Activated naive CD4-positive, alpha-beta T cell (primary cell): ENCODE measurements around the gene FAM174C.
"Not testable (repeated sequence)": the region's sequence is repeated elsewhere in the genome, so short reads cannot be mapped to it uniquely, and the experiment has no call there.

Experiments
- DNase-seq, 4 experiments: peaks; one replicate each; lab custom pipeline; 2025; lab: John Stamatoyannopoulos, UW

The FAM174C gene

DNA sequence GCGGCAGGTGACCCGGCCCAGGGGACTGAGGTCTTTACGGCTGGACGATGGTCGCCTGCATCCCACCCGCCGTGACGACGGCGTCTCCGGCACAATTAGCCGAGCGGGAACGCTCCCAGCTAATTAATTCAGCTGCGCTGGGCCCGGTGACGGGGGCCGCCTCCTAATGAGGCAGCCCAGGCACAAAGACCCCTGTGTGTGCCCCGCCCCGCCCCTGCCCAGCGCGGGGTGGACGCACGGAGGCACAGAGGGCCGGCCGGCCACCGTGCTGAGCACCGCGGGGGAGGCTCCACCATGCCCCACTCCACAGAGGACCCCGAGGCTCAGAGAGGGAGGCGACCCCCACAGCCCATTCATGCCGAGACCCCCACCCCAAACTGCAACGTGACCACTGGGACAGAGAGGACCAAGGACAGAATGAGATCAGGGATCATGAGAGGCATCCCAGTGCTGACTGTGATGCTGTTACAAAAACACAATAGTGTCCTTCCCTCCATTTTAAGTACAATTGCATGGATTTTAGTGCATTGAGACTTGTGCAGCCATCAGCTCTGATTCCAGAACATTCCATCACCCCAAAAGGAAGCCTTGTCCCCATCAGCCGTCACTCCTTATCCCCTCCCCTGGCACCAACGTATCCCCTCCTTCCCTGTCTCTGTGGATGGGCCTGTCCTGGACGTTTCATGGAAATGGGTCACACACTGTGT, 27.4 kb downstream of the FAM174C start:
- DNase-seq = no peak

- no peak for DNase-seq
Observed at GRCh38 chr19:1304197-1304924, 29.0 kb downstream of the FAM174C start.

DNA sequence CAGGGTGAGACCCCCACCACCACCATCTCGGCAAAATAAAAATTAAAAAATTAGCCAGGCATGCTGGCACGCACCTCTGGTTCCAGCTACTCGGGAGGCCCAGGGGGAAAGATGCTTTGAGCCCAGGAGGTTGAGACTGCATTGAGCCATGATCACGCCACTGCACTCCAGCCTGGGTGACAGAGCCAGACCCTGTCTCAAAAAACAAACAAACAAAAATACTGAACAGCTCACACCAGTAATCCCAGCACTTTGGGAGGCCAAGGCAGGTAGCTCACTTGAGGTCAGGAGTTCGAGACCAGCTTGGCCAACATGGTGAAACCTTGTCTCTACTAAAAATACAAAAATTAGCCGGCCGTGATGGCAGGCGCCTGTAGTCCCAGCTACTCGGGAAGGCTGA, 30.0 kb downstream of the FAM174C start:
- DNase-seq = not testable (repeated sequence)

DNA sequence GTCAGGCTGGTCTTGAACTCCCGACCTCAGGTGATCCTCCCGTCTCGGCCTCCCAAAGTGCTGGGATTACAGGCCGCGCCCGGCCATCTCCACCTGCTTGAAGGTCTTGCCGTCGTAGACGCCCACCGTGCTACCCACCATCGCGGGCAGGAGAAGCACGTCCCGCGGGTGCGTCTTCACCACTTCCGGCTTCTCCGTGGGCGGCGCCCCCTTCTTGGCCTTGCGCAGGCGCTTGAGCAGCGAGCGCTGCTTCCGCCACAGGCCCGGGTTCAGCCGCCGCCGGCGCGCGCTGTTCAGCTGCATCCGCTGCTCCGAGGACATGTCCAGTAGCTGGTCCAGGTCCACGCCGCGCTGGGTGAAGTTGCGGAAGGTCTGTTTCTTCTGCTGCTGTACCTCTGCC, 32.0 kb downstream of the FAM174C start:
- DNase-seq = no peak

- no peak for DNase-seq
Observed at GRCh38 chr19:1307755-1308303, 32.5 kb downstream of the FAM174C start.

DNA sequence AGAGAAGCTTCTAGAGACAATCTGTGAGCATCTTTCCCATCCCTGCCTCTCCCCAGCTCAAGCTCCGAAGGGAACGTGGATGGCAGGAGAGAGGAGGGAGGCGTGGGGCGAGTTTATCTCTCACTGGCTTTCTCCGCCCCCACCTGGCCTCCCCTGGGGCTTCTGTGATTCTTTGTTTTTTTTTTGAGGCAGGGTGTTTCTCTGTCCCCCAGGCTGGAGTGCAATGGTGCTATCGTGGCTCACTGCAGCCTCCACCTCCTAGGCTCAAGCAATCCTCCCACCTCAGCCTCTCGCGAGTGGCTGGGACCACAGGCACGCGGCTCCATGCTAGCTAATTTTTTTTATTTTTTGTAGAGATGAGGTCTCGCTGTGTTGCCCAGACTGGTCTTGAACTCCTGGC, 33.4 kb downstream of the FAM174C start:
- DNase-seq = no peak

DNA sequence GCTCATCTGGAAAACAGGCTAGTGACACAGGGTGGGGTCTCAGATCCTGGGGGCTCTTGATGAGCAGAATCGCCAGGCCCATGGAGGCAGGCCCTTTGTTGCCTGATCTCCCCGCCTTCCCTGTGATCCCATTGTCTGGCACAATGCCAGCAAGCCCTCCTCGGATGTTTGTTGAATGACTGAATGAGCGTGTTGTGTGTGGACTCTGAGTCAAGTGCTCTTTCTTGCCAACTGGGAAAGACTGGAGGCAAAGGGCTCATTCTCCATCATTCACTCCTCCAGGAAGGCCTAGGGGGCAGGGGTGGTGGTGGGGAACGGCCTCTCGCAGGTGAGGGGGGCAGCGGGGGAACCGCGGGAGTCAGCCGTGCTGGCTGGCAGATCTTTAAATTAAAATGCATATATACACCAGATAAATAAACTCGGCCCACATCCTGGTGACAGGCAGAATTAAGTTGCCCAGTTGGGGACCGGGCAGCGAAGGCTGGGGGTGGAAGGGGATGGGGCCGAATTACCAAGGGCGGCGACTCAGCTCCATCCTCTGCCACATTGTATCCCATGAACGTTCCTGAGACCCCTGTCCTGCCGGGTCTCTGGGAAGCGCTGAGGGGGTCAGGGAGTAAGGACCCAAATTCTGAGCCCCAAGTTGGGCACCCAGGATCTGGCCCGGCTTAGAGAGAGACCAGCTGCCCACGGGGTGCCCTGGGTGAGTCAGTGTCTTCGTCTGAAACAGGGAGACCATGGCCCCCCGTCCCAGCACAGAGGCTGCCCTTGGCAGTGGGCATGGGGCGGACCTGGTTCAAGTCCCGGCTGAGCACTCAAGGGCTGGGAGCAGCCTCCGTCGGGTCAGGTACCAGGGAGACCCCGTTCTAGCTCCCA, 34.9 kb downstream of the FAM174C start:
- DNase-seq = no peak

DNA sequence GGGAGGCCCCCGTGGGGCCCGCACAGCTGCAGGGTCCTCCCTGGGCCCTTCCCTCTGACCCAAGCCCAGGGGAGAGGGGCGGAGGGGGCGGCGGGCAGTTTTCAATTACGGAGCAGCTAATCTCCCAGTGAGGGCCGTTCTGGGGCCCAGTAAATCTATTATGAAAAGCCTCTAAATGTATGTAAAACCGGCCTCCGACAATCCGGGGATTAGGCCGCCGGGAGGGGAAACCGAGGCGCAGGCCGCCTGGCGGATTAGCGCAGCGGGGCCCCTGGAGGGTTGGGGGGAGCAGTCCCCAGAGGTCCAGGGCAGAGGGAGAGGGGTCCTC, 35.5 kb downstream of the FAM174C start:
- no peak for DNase-seq

DNA sequence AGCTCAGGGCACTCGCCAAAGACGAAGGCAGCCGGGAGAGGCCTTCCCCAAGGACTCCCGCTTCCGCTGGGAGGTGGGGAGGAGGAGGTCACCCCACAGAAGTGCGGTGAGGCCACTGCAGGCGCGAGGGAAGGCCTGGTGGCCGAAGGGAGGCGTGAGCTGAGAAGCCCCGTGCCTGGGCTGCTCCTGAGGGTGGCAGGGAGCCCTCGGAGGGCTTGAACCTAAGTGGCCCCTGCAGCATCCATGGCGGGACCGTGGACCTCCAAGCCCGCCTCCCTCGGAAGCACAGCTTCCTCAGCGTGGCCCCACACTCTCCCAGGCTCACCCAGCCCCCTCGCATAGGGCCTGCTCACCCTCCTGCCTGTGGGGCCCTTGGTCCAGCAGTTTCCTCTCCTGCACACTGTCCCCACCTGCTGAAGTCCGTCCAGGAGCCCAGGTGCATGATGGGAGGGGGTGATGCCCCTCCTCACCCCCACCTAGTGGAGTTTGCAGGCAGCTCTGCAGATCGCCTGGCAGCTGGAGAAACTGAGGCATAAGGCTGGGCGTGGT, 36.3 kb downstream of the FAM174C start:
- DNase-seq = no peak

DNA sequence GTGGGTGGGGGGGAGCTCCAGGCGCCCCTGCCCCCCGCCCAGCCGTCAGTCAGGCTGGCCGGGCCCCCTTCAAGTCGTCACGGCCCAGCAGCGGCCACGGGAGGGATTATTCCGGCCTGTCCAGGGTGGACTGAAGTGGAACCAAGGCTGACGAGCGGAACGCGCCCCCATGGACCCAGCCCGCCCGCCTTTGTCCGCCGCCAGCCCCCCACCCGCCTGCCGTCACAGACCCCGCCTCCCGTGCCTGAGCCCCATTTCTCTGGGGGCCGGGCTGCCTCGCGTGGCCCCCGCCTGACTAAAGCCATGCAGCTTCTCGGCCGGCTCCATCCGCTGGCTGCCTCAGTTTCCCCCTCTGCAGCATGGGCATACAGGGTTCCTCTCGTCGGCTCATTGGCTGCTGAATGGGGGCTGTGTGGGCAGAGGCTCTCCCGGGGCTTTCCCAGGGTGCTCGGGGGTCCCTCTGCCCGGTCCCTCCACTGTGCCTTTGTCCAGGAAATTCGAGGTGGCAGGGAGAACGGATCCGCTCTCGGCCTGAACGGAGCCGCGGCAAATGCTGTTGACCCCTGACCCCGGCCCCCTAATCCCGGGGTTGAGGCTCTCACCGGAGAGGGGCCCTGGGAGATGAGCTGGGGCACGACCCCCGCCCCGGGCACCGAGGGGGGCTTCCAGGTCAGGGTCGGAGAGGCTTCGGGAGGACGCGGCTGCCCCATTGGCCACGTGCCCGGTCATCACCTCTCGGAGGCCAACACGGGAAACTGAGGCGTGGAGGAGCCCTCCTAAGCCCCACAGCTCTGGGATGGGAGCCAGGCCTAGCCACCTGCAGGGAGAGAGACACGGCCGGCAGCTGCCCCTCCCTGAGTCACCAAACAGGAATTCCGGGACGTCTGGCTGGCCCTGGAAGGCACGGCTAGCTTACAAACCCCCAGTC, 37.7 kb downstream of the FAM174C start:
- no peak for DNase-seq

- no peak for DNase-seq
Observed at GRCh38 chr19:1313695-1314613, 38.6 kb downstream of the FAM174C start.

DNA sequence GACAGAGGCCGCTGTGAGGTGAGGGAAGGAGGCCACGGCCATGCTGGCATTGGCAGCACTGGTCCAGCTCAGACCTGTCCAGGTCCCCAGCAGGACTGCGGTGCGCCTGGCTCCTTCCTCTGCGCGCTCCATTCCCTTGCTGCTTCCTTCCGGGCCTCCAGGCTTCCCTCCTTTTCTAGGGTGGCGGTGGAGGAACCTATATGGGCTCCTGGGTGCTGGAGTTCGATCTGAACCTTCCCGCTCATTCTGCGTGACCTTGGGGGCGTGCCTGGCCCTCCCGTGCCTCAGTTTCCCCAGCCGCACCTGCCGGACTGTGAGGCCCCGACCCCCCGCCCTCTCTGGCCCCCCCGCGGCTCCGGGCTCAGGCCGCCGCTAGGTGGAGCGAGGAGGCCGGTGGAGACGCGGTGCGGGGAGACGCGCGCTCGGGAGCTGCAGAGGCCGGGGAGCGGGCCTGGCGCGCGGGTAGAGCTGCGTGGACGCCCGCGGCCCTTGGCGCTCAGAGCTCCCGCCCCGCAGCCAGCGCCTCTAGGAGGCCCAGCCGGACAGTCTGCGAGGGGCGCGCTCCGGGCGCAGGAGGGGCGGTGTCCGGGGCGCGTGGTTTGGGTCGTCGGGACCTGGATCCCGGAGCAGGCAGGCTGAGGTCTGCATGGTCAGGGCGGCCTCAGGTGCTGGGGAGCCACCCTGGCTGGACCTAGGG, 40.3 kb downstream of the FAM174C start:
- DNase-seq = peak in 1 of 4 experiments; percentile 20

DNA sequence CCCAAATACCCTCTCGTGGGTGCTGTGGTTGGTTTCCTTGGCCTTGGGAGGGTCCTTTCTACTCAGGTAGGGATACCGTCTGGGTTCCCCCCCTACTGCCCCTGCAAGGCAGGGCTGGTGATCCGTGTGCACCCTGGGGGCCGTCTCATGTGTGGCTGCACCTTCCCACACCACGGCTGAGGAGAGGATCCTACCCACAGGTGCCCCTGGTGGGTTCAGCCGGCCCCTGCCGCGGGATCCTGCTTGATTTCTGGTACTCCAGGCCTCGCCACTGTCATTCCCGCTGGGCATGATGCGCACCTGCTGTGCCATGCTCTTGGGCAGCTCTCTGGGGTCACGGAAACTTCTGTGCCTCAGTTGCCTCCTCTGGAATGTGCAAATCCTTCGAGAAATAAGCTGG, 41.1 kb downstream of the FAM174C start:
- DNase-seq = no peak

GRCh38 chr19:1317274-1318003, 42.1 kb downstream of the FAM174C start:
- DNase-seq = no peak

DNA sequence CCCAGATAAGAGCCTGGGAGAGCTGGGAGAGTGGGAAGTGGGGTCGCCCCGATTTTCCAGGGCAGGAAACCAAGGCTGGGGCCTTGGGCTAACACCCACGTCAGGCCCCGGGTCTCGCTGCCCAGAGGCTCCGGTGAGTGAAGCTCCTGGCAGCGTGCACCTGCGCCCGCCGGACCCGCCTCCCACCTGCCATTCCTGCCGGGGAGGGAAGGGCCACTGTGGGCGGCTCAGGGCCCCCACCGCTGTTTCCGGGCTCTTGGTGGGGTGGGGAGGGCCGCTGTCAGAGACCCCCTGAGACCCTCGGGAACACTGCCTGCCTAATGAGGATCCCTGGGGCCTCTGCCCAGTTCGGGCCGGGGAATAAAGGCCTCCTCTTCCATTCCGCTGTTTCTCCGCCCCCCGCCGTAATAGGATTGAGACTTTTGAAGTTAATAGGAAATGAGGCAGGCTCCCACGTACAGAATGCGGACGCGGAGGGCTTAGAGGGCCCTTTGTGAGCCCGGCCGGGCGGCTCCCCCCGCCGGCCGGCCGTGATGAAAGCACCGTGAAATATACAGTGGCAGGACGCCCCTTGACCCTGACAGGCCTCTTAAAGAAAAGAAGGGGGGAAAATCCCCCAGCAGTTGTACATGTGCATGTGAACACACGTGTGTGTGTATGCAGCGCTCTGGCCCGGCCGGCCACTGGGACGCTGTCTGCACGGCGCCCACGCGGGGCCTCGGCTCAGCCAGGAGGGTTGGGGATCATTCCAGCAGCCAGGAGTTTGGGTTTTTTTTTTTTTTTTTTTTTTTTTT, 43.5 kb downstream of the FAM174C start:
- DNase-seq = no peak

GRCh38 chr19:1320282-1320650, 44.9 kb downstream of the FAM174C start:
- not testable (repeated sequence) for DNase-seq

GRCh38 chr19:1321539-1321938, 46.2 kb downstream of the FAM174C start:
- no peak for DNase-seq
